Central memory CD4-positive, alpha-beta T cell (primary cell): ENCODE measurements around the gene CHST9.

ENCODE experiments used
- DNase-seq: peaks from one replicate; pipeline ENCODE4 v3.0.0; 2022

The CHST9 gene

GRCh38 chr18:27081701-27082100, 103.4 kb downstream of the CHST9 start:
- no peak for DNase-seq

GRCh38 chr18:27075828-27076227, 109.3 kb downstream of the CHST9 start:
- DNase-seq = no peak

- no peak for DNase-seq
Observed at GRCh38 chr18:27073404-27073830, 111.7 kb downstream of the CHST9 start.

- DNase-seq = no peak
Observed at GRCh38 chr18:27064673-27065072, 120.4 kb downstream of the CHST9 start.

- no peak for DNase-seq
Observed at GRCh38 chr18:27062802-27063201, 122.3 kb downstream of the CHST9 start.

GRCh38 chr18:27061488-27062095, 123.5 kb downstream of the CHST9 start:
- DNase-seq = no peak

- no peak for DNase-seq
Observed at GRCh38 chr18:27057519-27058234, 127.4 kb downstream of the CHST9 start.

GRCh38 chr18:27054926-27055325, 130.2 kb downstream of the CHST9 start:
- no peak for DNase-seq

GRCh38 chr18:27049969-27050368, 135.1 kb downstream of the CHST9 start:
- no peak for DNase-seq

GRCh38 chr18:27045342-27045741, 139.8 kb downstream of the CHST9 start:
- DNase-seq = no peak

- no peak for DNase-seq
Observed at GRCh38 chr18:27042177-27042576, 142.9 kb downstream of the CHST9 start.

GRCh38 chr18:27040796-27041195, 144.3 kb downstream of the CHST9 start:
- DNase-seq = no peak

GRCh38 chr18:27033722-27034121, 151.4 kb downstream of the CHST9 start:
- no peak for DNase-seq

GRCh38 chr18:27030421-27030820, 154.7 kb downstream of the CHST9 start:
- DNase-seq = no peak

- no peak for DNase-seq
Observed at GRCh38 chr18:27022477-27022876, 162.6 kb downstream of the CHST9 start.

GRCh38 chr18:27017901-27018500, 167.1 kb downstream of the CHST9 start:
- no peak for DNase-seq

GRCh38 chr18:27014841-27015240, 170.3 kb downstream of the CHST9 start:
- no peak for DNase-seq

- DNase-seq = no peak
Observed at GRCh38 chr18:27010784-27011183, 174.3 kb downstream of the CHST9 start.

GRCh38 chr18:27009293-27009692, 175.8 kb downstream of the CHST9 start:
- DNase-seq = no peak

- DNase-seq = no peak
Observed at GRCh38 chr18:27008575-27008974, 176.5 kb downstream of the CHST9 start.

GRCh38 chr18:27007880-27008279, 177.2 kb downstream of the CHST9 start:
- no peak for DNase-seq

- no peak for DNase-seq
Observed at GRCh38 chr18:27005589-27005988, 179.5 kb downstream of the CHST9 start.

GRCh38 chr18:27004056-27004829, 180.9 kb downstream of the CHST9 start:
- no peak for DNase-seq
